Testis (tissue), 3 donors: ENCODE results near the gene ZNF497. TPM values are rescaled to one million over a fixed set of nuclear protein-coding genes. Genes with fewer than 3 reads are reported as not detected.

ENCODE experiments used
- DNase-seq: peaks from one replicate; pipeline ENCODE4 v3.0.0-alpha.2; 2019
- H3K27ac ChIP-seq, 2 donors: fragments of 200-600 bp; sonication (generic); one replicate each; pipeline ENCODE4 v1.5.1; 2019
- H3K27me3 ChIP-seq: fragments of 200-600 bp; sonication (generic); one replicate; pipeline ENCODE4 v1.5.1; 2019
- H3K36me3 ChIP-seq: fragments of 200-600 bp; sonication (generic); one replicate; pipeline ENCODE4 v1.5.1; 2017; ENCODE audit warnings: low read depth; ENCODE audit errors: missing control alignments
- H3K4me1 ChIP-seq: fragments of 200-600 bp; sonication (generic); one replicate; pipeline ENCODE4 v1.5.1; 2019
- H3K4me3 ChIP-seq, 2 donors: fragments of 200-600 bp; sonication (generic); one replicate each; pipeline ENCODE4 v1.5.1; 2017 to 2019
- H3K9me3 ChIP-seq: fragments of 200-600 bp; sonication (generic); one replicate; pipeline ENCODE4 v1.5.1; 2017
- CTCF ChIP-seq, 3 experiments: fragments of 450-650 bp in 2 of 3; fragments of 200-600 bp in 1 of 3; sonication (generic) in 1 of 3; IDR thresholded peaks; one replicate each; pipeline ENCODE4 v1.5.1; 2016 to 2019; ENCODE audit warnings: antibody characterized with exemption in 3 of 3, mild to moderate bottlenecking in 2 of 3, moderate library complexity in 1 of 3
- POLR2A ChIP-seq: fragments of 450-650 bp; IDR thresholded peaks from one replicate; pipeline ENCODE4 v1.6.1; 2017; ENCODE audit warnings: antibody characterized with exemption, mild to moderate bottlenecking, moderate library complexity
- WGBS, 2 donors: methylation state at CpG; one replicate each; pipeline ENCODE4 v1.1.5; 2018; 5-methylcytosine and 5-hydroxymethylcytosine counted together
- intact Hi-C: fragments of 100-400 bp; cut with DNase I; formaldehyde crosslinking; loops from one replicate; pipeline ENCODE4 v1.15.1; 2023; ENCODE audit warnings: low total_unique reads
- polyA plus RNA-seq: library from polyadenylated mRNA; stranded (reverse); fragments of 350-450 nt; fragmentation: Illumina TruSeq; extraction: RNeasy Lipid Tissue Mini Kit (QIAGEN cat#74804); gene quantifications from one replicate; pipeline ENCODE4 v1.2.3, GENCODE V29; 2014; ENCODE audit warnings: low read depth, low replicate concordance; ENCODE audit not compliant: insufficient read depth
- total RNA-seq, 2 donors: library from RNA; depleted of rRNA; stranded (reverse); fragments of >200 nt; gene quantifications; one replicate each; pipeline ENCODE4 v1.2.3, GENCODE V29; 2016

The ZNF497 gene
- total and polyA plus RNA-seq, 3 donors from 2014 or later: 2.6 to 10.7 (median 10.3) TPM

DNA sequence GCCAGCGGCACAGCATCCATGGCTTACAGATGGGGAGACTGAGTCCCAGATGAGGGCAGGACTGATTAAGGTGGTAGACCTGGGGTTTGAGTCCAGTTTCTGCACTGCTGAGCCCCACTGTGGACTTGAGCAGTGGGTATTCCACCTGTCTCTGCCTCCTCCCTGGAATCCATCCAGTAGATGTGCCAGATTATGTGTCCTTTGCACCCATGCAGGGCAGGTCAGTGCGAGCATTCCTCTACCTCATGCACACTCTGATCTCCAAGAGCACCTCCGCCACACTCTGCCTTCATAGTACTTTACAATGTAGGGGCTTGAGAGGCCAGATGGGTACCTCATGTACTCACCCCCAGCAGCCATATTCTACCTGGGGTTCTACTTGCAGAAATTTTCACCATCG is 25.7 kb downstream of the ZNF497 start:
- intact Hi-C loops: no loop called here
- Histone ChIP-seq H3K27ac (no peak overlapping the region), H3K9me3 (no peaks in the 10 kb centered on the region), H3K36me3 (no peaks in the 10 kb centered on the region), H3K4me3 (no peak overlapping the region), H3K4me1 (no peaks in the 10 kb centered on the region), H3K27me3 (no peaks in the 10 kb centered on the region)
- 94 to 99% methylated on average over 3 to 4 of the region's 4 CpGs for WGBS, 2 donors
- no peak for TF ChIP-seq POLR2A
- TF ChIP-seq CTCF (IDR thresholded peaks at IDR 0.05): no peak
- DNase-seq: no peak

- WGBS, 2 donors: 100% methylated on average over 1 of the region's 1 CpG
Measured at GRCh38 chr19:58336216-58336615, 26.3 kb downstream of the ZNF497 start.

GRCh38 chr19:58335630-58336029 is 26.9 kb downstream of the ZNF497 start:
- Histone ChIP-seq H3K9me3 (no peaks in the 10 kb centered on the region), H3K36me3 (no peaks in the 10 kb centered on the region), H3K27ac (no peak overlapping the region), H3K4me3 (no peak overlapping the region), H3K4me1 (no peaks in the 10 kb centered on the region), H3K27me3 (no peaks in the 10 kb centered on the region)
- intact Hi-C loops: no loop called here
- no peak for TF ChIP-seq POLR2A
- no peak for TF ChIP-seq CTCF (IDR thresholded peaks at IDR 0.05)
- DNase-seq: no peak
- WGBS, 2 donors: 76 to 90% methylated on average over 2 to 3 of the region's 3 CpGs

More at GRCh38 chr19:58336216-58336615, 26.3 kb downstream of the ZNF497 start:
- intact Hi-C loops: no loop called here
- no peaks in the 10 kb centered on the region for H3K36me3 ChIP-seq
- H3K4me3 ChIP-seq: no peak overlapping the region
- no peaks in the 10 kb centered on the region for H3K27me3 ChIP-seq
- no peak overlapping the region for H3K27ac ChIP-seq
- no peaks in the 10 kb centered on the region for H3K4me1 ChIP-seq
- TF ChIP-seq CTCF (IDR thresholded peaks at IDR 0.05): no peak
- no peak for TF ChIP-seq POLR2A
- no peaks in the 10 kb centered on the region for H3K9me3 ChIP-seq
- DNase-seq: no peak

- no peak for DNase-seq
- no peak for TF ChIP-seq POLR2A
- TF ChIP-seq CTCF (IDR thresholded peaks at IDR 0.05): no peak
- no peaks in the 10 kb centered on the region for H3K27me3 ChIP-seq
- H3K9me3 ChIP-seq: no peaks in the 10 kb centered on the region
- H3K4me3 ChIP-seq: no peak overlapping the region
- WGBS, 2 donors: 59 to 84% methylated on average over 15 to 19 of the region's 19 CpGs
- intact Hi-C loops: no loop called here
- H3K4me1 ChIP-seq: no peaks in the 10 kb centered on the region
- H3K36me3 ChIP-seq: no peaks in the 10 kb centered on the region
- H3K27ac ChIP-seq: no peak overlapping the region
Measured at GRCh38 chr19:58334691-58335249, 27.8 kb downstream of the ZNF497 start.

- Histone ChIP-seq H3K4me3 (no peak overlapping the region), H3K36me3 (no peaks in the 10 kb centered on the region), H3K9me3 (no peaks in the 10 kb centered on the region), H3K27ac (no peak overlapping the region), H3K4me1 (peaks cover 6% of the 10 kb centered on the region), H3K27me3 (no peaks in the 10 kb centered on the region)
- intact Hi-C loops: no loop called here
- TF ChIP-seq POLR2A (no peak), CTCF (IDR thresholded peaks at IDR 0.05) (no peak)
- DNase-seq: no peak
- WGBS, 2 donors: 90 to 92% methylated on average over 1 of the region's 1 CpG
Measured at GRCh38 chr19:58332697-58333096, 29.9 kb downstream of the ZNF497 start.
